ENCODE data around the gene ZFYVE28.

GRCh38 chr4:2291705-2292645, 126.5 kb downstream of the ZFYVE28 start:
- TF ChIP-seq POLR2AphosphoS5 (IDR thresholded peaks at IDR 0.05) (no peak), CTCF (IDR thresholded peaks at IDR 0.05) (no peak), POLR2A (IDR thresholded peaks at IDR 0.05) (no peak), EP300 (IDR thresholded peaks at IDR 0.05; ENCODE audit: low read depth) (no peak)
